Measurements from ENCODE around the gene IL3. TPM values are rescaled to one million over a fixed set of nuclear protein-coding genes. Genes with fewer than 3 reads are reported as not detected.

Gene IL3
- total RNA-seq, 1 experiment from 2014 or later = not detected

GRCh38 chr5:132024117-132024435, 36.4 kb upstream of the IL3 start:
- no peak overlapping the region for H3K27ac Mint-ChIP-seq

GRCh38 chr5:132024789-132025402, 35.6 kb upstream of the IL3 start:
- Mint-ChIP-seq H3K9me3 (no peaks in the 10 kb centered on the region), H3K4me1 (no peaks in the 10 kb centered on the region), H3K27ac (no peak overlapping the region), H3K27me3 (ENCODE audit: low read depth) (no peaks in the 10 kb centered on the region), H3K4me3 (no peak overlapping the region), H3K36me3 (no peaks in the 10 kb centered on the region)
- CTCF ChIA-PET = interaction anchor here (1.0 kb wide), 1 partner anchor 38 kb away, joined by 3 read pairs; no protein-coding TSS in a partner anchor
- ATAC-seq (peak; percentile 46), DNase-seq (ENCODE audit: low spot score) (no peak)
- POLR2A ChIA-PET = no interaction called here
- TF ChIP-seq USF1 (CRISPR knock-in tag; IDR thresholded peaks at IDR 0.05) (no peak), NR3C1 (CRISPR knock-in tag; conservative IDR thresholded peaks at IDR 0.05; ENCODE audit: low read depth) (no peak), EMX1 (CRISPR knock-in tag; IDR thresholded peaks at IDR 0.05) (no peak), SOX15 (CRISPR knock-in tag; IDR thresholded peaks at IDR 0.05) (no peak)
- TF ChIP-seq, protein P1, sequence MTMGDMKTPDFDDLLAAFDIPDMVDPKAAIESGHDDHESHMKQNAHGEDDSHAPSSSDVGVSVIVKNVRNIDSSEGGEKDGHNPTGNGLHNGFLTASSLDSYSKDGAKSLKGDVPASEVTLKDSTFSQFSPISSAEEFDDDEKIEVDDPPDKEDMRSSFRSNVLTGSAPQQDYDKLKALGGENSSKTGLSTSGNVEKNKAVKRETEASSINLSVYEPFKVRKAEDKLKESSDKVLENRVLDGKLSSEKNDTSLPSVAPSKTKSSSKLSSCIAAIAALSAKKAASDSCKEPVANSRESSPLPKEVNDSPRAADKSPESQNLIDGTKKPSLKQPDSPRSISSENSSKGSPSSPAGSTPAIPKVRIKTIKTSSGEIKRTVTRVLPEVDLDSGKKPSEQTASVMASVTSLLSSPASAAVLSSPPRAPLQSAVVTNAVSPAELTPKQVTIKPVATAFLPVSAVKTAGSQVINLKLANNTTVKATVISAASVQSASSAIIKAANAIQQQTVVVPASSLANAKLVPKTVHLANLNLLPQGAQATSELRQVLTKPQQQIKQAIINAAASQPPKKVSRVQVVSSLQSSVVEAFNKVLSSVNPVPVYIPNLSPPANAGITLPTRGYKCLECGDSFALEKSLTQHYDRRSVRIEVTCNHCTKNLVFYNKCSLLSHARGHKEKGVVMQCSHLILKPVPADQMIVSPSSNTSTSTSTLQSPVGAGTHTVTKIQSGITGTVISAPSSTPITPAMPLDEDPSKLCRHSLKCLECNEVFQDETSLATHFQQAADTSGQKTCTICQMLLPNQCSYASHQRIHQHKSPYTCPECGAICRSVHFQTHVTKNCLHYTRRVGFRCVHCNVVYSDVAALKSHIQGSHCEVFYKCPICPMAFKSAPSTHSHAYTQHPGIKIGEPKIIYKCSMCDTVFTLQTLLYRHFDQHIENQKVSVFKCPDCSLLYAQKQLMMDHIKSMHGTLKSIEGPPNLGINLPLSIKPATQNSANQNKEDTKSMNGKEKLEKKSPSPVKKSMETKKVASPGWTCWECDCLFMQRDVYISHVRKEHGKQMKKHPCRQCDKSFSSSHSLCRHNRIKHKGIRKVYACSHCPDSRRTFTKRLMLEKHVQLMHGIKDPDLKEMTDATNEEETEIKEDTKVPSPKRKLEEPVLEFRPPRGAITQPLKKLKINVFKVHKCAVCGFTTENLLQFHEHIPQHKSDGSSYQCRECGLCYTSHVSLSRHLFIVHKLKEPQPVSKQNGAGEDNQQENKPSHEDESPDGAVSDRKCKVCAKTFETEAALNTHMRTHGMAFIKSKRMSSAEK (CRISPR knock-in tag; IDR thresholded peaks at IDR 0.05; ENCODE audit: borderline replicate concordance) = no peak
- TF ChIP-seq, protein P2, sequence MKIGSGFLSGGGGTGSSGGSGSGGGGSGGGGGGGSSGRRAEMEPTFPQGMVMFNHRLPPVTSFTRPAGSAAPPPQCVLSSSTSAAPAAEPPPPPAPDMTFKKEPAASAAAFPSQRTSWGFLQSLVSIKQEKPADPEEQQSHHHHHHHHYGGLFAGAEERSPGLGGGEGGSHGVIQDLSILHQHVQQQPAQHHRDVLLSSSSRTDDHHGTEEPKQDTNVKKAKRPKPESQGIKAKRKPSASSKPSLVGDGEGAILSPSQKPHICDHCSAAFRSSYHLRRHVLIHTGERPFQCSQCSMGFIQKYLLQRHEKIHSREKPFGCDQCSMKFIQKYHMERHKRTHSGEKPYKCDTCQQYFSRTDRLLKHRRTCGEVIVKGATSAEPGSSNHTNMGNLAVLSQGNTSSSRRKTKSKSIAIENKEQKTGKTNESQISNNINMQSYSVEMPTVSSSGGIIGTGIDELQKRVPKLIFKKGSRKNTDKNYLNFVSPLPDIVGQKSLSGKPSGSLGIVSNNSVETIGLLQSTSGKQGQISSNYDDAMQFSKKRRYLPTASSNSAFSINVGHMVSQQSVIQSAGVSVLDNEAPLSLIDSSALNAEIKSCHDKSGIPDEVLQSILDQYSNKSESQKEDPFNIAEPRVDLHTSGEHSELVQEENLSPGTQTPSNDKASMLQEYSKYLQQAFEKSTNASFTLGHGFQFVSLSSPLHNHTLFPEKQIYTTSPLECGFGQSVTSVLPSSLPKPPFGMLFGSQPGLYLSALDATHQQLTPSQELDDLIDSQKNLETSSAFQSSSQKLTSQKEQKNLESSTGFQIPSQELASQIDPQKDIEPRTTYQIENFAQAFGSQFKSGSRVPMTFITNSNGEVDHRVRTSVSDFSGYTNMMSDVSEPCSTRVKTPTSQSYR (CRISPR knock-in tag; IDR thresholded peaks at IDR 0.05) = no peak
- TF ChIP-seq, protein P3, sequence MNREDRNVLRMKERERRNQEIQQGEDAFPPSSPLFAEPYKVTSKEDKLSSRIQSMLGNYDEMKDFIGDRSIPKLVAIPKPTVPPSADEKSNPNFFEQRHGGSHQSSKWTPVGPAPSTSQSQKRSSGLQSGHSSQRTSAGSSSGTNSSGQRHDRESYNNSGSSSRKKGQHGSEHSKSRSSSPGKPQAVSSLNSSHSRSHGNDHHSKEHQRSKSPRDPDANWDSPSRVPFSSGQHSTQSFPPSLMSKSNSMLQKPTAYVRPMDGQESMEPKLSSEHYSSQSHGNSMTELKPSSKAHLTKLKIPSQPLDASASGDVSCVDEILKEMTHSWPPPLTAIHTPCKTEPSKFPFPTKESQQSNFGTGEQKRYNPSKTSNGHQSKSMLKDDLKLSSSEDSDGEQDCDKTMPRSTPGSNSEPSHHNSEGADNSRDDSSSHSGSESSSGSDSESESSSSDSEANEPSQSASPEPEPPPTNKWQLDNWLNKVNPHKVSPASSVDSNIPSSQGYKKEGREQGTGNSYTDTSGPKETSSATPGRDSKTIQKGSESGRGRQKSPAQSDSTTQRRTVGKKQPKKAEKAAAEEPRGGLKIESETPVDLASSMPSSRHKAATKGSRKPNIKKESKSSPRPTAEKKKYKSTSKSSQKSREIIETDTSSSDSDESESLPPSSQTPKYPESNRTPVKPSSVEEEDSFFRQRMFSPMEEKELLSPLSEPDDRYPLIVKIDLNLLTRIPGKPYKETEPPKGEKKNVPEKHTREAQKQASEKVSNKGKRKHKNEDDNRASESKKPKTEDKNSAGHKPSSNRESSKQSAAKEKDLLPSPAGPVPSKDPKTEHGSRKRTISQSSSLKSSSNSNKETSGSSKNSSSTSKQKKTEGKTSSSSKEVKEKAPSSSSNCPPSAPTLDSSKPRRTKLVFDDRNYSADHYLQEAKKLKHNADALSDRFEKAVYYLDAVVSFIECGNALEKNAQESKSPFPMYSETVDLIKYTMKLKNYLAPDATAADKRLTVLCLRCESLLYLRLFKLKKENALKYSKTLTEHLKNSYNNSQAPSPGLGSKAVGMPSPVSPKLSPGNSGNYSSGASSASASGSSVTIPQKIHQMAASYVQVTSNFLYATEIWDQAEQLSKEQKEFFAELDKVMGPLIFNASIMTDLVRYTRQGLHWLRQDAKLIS (CRISPR knock-in tag; IDR thresholded peaks at IDR 0.05; ENCODE audit: borderline replicate concordance) = no peak

More at GRCh38 chr5:132024117-132024435, 36.4 kb upstream of the IL3 start:
- ATAC-seq (no peak), DNase-seq (ENCODE audit: low spot score) (no peak)
- H3K4me1 Mint-ChIP-seq = no peaks in the 10 kb centered on the region
- ChIA-PET POLR2A (no interaction called here), CTCF (no interaction called here)
- H3K4me3 Mint-ChIP-seq = no peak overlapping the region
- no peaks in the 10 kb centered on the region for H3K36me3 Mint-ChIP-seq
- TF ChIP-seq GABPB1 (CRISPR knock-in tag; IDR thresholded peaks at IDR 0.05) (no peak), NR2C2 (CRISPR knock-in tag; IDR thresholded peaks at IDR 0.05) (no peak), ZNF232 (CRISPR knock-in tag; IDR thresholded peaks at IDR 0.05) (no peak), TEAD4 (CRISPR knock-in tag; IDR thresholded peaks at IDR 0.05) (no peak), FOXK1 (CRISPR knock-in tag; IDR thresholded peaks at IDR 0.05) (no peak), AR (CRISPR knock-in tag; IDR thresholded peaks at IDR 0.05) (no peak), KAT7 (CRISPR knock-in tag; IDR thresholded peaks at IDR 0.05; ENCODE audit: borderline replicate concordance) (no peak), ZNF121 (CRISPR knock-in tag; IDR thresholded peaks at IDR 0.05) (no peak), ZSCAN18 (CRISPR knock-in tag; IDR thresholded peaks at IDR 0.05) (no peak), ETV6 (CRISPR knock-in tag; IDR thresholded peaks at IDR 0.05) (no peak), EMX1 (CRISPR knock-in tag; IDR thresholded peaks at IDR 0.05) (no peak)
- TF ChIP-seq, protein P4, sequence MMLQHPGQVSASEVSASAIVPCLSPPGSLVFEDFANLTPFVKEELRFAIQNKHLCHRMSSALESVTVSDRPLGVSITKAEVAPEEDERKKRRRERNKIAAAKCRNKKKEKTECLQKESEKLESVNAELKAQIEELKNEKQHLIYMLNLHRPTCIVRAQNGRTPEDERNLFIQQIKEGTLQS (CRISPR knock-in tag; conservative IDR thresholded peaks at IDR 0.05) = no peak
- H3K27me3 Mint-ChIP-seq (ENCODE audit: low read depth) = no peaks in the 10 kb centered on the region
- no peaks in the 10 kb centered on the region for H3K9me3 Mint-ChIP-seq

Measured in WTC11 (cell line).